D341Med (cell line): ENCODE data around the gene SH3BP1.
A peak's percentile ranks its signal among the peaks of the same experiment; 100 is the strongest.
"Not testable (repeated sequence)": the region's sequence is repeated elsewhere in the genome, so short reads cannot be mapped to it uniquely, and the experiment has no call there.

Source experiments
- DNase-seq: peaks from one replicate; pipeline ENCODE4 v3.0.0; 2012; ENCODE audit warnings: low spot score

Gene SH3BP1

GRCh38 chr22:37639070-37639760 lies at the start of gene SH3BP1:
SH3BP1 (plus strand) TSS chr22:37639669; CDS start chr22:37639788, 119 bp downstream.
- DNase-seq, result peak; percentile 59

GRCh38 chr22:37591081-37591480 lies 48.4 kb upstream of the SH3BP1 start:
- DNase-seq, result not testable (repeated sequence)

- DNase-seq, result no peak
These were observed 47.6 kb upstream of the SH3BP1 start for GRCh38 chr22:37591823-37592404.

GRCh38 chr22:37594237-37594636 lies 45.2 kb upstream of the SH3BP1 start:
- no peak for DNase-seq

GRCh38 chr22:37599153-37599552 lies 40.3 kb upstream of the SH3BP1 start:
- DNase-seq, result no peak

GRCh38 chr22:37601203-37601539 lies 38.3 kb upstream of the SH3BP1 start:
- no peak for DNase-seq

GRCh38 chr22:37601540-37602442 lies 37.7 kb upstream of the SH3BP1 start:
- DNase-seq, result no peak

DNA sequence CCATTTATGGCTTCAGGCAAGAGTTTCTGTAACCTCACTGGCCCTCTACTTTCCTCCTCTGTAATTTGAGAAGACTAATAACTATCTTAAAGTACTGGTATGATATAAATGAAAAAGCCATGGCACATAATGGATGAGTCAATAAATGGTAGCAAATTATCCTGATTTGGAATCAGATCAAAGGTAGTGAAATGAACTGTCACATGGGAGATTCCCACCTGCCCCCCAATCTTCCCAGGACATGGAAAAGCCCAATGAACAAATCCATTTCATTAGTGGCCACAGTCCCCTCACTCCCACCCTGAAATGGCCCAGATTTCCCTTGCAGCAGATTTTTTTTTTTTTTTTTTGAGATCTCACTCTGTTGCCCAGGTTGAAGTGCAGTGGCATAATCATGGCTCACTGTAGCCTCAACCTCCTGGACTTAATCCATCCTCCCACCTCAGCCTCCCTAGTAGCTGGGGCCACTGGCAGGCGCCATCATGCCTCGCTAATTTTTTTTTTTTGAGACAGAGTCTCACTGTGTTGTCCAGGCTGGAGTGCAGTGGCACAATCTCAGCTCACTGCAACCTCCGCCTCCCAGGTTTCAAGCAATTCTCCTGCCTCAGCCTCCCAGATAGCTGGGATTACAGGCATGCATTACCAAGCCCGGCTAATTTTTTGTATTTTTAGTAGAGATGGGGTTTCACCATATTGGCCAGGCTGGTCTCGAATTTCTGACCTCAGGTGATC lies 36.8 kb upstream of the SH3BP1 start:
- not testable (repeated sequence) for DNase-seq

- DNase-seq, result no peak
These were observed 35.4 kb upstream of the SH3BP1 start for GRCh38 chr22:37604074-37604473.

DNA sequence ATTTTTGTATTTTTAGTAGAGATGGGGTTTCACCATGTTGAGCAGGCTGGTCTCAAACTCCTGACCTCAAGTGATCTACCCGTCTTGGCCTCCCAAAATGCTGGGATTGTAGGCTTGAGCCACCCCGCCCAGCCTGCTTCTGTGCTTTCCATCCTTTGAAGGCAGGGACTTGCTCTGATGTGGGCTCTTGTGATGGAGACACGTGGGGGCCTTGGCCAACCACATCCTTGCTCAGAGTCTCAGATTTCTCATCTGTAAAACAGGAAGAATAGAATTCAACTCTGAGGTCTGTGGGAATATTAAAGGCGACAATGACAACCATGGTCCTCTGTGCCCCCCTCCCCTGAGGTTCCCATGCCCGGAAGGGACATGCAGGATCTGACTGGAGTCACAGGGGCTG lies 34.6 kb upstream of the SH3BP1 start:
- no peak for DNase-seq

GRCh38 chr22:37607010-37607934 lies 32.2 kb upstream of the SH3BP1 start:
- peak; percentile 89 for DNase-seq

- DNase-seq, result no peak
These were observed 31.5 kb upstream of the SH3BP1 start for GRCh38 chr22:37607935-37608476.

GRCh38 chr22:37608477-37609239 lies 30.8 kb upstream of the SH3BP1 start, which contains the start of gene GGA1:
GGA1 (plus strand) TSS chr22:37608834; CDS start chr22:37608861, 27 bp downstream.
- DNase-seq, result peak; percentile 98

DNA sequence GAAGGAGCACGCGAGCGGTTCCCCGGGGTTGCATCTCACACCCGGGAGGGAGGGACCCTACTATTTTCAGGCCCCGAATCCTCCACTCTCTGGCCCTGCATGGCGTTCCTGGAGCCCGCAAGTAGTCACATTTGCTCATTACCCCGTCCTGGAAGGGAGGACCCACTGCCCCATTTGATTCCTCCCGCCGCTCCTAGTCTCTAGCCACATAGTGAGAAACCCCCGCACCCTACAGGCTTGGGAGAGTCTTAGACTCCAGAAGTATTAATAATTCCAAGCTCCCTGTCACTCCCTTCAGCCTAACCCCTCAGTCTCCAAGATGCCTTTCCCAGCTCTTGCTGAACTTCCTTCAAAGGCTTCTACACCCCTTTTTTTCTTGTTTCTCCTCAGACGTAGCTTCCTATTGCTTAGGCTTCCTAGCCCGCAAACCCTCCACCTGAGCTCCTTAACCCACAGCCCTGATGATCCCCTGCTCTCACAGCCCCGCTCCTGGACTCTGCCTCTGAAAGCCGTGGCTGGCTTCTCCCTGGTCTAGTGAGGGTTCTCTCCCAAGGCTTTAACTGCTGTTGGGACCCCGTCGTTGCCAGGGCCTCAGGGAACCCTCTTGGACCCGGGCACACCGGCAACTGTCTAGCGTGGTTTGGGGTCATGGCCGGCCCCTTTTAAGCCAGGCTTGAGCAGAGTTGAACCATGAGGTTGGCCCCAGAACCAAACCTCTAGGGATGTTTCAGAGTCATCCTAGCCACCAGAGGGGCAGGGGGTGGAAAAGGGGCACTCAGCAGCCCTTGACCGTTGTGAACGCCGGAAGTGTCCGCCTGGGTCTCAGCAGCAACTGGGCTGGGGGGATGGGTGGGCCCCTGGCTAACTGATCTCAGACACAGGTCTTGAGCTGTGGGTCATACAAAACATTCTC lies 30.0 kb upstream of the SH3BP1 start:
- no peak for DNase-seq

DNA sequence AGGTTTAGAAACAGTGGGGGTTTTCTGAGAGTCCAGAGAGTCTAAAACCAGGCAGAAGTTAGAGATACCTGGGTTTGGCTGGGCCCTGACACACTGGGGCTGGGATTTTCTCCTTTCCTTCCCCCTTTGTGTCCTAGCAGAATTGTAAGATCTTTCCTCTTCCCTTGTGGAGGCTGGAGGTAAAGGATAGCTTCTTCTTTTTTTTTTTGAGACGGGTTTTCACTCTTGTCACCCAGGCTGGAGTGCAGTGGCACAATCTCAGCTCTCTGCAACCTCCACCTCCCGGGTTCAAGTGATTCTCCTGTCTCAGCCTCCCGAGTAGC lies 29.4 kb upstream of the SH3BP1 start:
- not testable (repeated sequence) for DNase-seq

GRCh38 chr22:37610480-37611129 lies 28.9 kb upstream of the SH3BP1 start:
- DNase-seq, result no peak

DNA sequence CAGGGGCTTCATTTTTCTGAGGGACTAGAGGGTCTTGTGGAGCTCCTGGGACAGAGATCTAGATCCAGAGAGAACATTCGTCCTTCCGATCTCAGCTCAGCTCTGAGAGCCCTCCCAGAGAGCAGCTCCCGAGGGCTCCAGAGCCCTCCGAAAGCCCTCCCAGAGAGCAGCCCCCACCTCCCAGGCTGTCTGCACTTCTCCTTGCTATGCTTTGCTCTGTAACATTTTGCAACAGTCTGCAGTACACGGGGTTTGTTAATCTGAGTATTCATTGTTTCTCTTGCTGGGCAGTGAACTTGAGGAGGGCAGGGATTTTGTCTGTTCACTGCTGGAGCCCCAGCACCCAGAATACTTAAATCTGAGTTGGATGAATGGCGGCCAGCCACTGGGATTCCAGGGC lies 28.3 kb upstream of the SH3BP1 start:
- no peak for DNase-seq
